Measurements from ENCODE around the gene CD93.

The CD93 gene

GRCh38 chr20:23079016-23079351 is 7.1 kb downstream of the CD93 start:
- peak; percentile 53 for TF ChIP-seq CTCF (IDR thresholded peaks at IDR 0.05; ENCODE audit: control insufficient read depth, extremely low read depth, insufficient read depth)
- no peak for DNase-seq (ENCODE audit: low read depth)
- H3K4me3 ChIP-seq (ENCODE audit: low read depth, low read length) = no peak overlapping the region

- H3K4me3 ChIP-seq (ENCODE audit: low read depth, low read length) = no peak overlapping the region
- DNase-seq (ENCODE audit: low read depth) = no peak
- TF ChIP-seq CTCF (IDR thresholded peaks at IDR 0.05; ENCODE audit: control insufficient read depth, extremely low read depth, insufficient read depth) = no peak
Observed at GRCh38 chr20:23078351-23079015, 7.6 kb downstream of the CD93 start.

- no peak for DNase-seq (ENCODE audit: low read depth)
- TF ChIP-seq CTCF (IDR thresholded peaks at IDR 0.05; ENCODE audit: control insufficient read depth, extremely low read depth, insufficient read depth) = no peak
- H3K4me3 ChIP-seq (ENCODE audit: low read depth, low read length) = no peak overlapping the region
Observed at GRCh38 chr20:23077277-23077676, 8.8 kb downstream of the CD93 start.

- no peak overlapping the region for H3K4me3 ChIP-seq (ENCODE audit: low read depth, low read length)
- no peak for TF ChIP-seq CTCF (IDR thresholded peaks at IDR 0.05; ENCODE audit: control insufficient read depth, extremely low read depth, insufficient read depth)
- no peak for DNase-seq (ENCODE audit: low read depth)
Observed at GRCh38 chr20:23074052-23074451, 12.1 kb downstream of the CD93 start.

DNA sequence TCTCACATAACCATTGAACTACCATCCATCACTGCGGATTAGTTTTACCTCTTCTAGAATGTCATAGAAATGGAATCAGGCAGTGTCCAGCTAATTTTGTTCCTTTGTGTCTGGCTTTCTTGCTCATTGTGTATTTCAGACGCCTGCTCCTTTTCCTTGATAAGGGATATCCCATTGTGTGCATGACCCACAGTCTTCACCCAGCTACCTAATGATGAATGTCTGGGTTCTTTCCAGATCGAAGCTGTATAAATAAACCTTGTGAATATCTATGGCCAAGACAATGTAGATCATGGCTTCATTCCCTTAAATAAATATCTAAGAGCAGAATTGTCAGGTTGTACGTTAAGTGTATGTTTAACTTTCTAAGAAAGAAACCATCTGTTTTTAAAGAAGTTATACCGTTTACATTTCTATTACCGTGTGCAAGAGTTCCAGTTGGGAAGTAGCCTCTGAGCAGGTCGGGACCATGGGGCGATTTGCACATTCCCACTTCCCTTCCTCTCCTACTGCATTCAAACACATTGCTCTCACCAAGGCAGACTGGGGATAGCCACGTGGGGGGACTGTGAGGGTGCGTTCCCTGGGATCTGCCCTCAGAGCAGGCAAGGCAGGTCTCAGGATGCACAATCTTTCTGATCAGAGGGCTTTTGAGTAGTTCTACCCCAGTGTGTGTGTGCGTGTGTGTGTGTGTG is 13.1 kb downstream of the CD93 start:
- no peak for TF ChIP-seq CTCF (IDR thresholded peaks at IDR 0.05; ENCODE audit: control insufficient read depth, extremely low read depth, insufficient read depth)
- H3K4me3 ChIP-seq (ENCODE audit: low read depth, low read length) = no peak overlapping the region
- no peak for DNase-seq (ENCODE audit: low read depth)

- DNase-seq (ENCODE audit: low read depth) = no peak
- TF ChIP-seq CTCF (IDR thresholded peaks at IDR 0.05; ENCODE audit: control insufficient read depth, extremely low read depth, insufficient read depth) = no peak
Observed at GRCh38 chr20:23071996-23072395, 14.1 kb downstream of the CD93 start.

DNA sequence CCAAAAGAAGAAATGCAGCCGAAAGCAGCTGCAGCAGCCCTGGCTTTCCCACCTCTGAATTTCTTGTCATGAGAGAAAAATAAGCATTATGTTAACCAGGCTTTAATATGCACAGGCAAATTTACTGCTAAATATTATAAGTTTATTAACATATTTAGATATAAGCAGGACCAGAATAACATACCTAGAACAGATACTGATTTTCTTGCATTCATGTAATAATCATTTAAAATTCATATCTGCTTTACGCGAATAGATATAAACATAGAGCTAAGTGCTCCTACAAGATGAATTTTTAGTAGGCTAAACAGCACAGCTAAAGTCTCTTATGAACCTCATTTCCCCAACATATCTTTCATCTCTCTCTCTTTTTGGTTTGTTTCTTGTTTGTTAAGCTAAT is 14.7 kb downstream of the CD93 start:
- no peak for DNase-seq (ENCODE audit: low read depth)
- no peak for TF ChIP-seq CTCF (IDR thresholded peaks at IDR 0.05; ENCODE audit: control insufficient read depth, extremely low read depth, insufficient read depth)

More at GRCh38 chr20:23071996-23072395, 14.1 kb downstream of the CD93 start:
- H3K4me3 ChIP-seq (ENCODE audit: low read depth, low read length) = no peak overlapping the region

More for the DNA sequence above, 14.7 kb downstream of the CD93 start:
- H3K4me3 ChIP-seq (ENCODE audit: low read depth, low read length) = no peak overlapping the region
